GM19438 (cell line): Measurements from ENCODE around the gene GTPBP2.
A peak's percentile ranks its signal among the peaks of the same experiment; 100 is the strongest.

Experiments used
- ATAC-seq: cut with Tn5 transposase; IDR thresholded peaks from one replicate; pipeline ENCODE4 v1.9.1; 2021; ENCODE audit warnings: low read depth; ENCODE audit not compliant: unreplicated experiment

Gene GTPBP2

GRCh38 chr6:43588194-43588593 is 40.9 kb downstream of the GTPBP2 start:
- ATAC-seq: no peak

DNA sequence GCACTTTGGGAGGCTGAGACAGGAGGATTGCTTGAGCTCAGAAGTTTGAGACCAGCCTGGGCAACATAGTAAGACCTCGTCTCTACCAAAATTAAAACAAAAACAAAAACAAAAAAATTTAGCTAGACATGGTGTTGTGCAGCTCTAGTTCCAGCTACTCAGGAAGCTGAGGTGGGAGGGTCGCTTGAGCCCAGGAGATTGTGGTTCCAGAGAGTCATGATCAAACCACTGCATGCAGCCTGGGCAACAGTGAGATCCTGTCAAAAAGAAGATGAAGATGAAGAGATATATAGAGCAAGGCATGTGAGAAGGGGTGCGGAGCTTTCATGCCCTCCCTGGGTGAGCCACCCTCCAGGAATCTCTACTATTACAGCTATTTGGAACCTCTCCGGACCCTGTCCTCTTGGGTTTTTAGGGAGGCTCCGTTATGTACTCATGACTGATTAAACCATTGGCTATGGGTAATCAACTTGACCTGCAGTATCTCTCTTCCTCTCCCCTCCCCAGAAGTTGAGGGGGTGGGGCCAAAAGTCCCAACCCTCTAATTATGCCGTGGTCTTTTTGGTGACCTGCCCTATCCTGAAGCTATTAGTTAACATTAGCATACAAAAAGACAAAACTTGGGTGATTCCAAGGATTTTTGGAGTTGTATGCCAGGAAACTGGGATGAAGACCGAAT is 44.0 kb downstream of the GTPBP2 start:
- ATAC-seq: no peak

DNA sequence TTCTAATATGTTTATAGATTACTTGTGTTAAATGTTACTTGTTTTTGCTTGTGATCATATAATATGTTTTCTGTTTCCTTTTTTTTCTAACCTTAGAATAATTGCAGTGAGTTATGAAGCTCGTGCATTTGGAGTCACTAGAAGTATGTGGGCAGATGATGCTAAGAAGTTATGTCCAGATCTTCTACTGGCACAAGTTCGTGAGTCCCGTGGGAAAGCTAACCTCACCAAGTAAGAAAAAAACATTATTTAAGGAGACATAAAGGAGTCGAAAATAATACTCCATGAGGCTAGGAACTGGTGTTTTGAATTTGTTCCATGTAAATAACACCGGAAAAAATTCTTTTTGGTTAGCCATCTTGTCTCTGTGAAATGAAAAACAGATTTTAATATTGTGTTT is 46.2 kb downstream of the GTPBP2 start:
- no peak for ATAC-seq

- no peak for ATAC-seq
Measured at GRCh38 chr6:43579171-43579570, 49.9 kb downstream of the GTPBP2 start.

GRCh38 chr6:43578748-43579147 is 50.3 kb downstream of the GTPBP2 start:
- ATAC-seq: no peak

- peak; percentile 88 for ATAC-seq
Measured at GRCh38 chr6:43575772-43576551, 53.1 kb downstream of the GTPBP2 start, which contains the start of the genes POLH and XPO5. TSS of gene POLH (plus strand) at chr6:43576185. CDS start at chr6:43582320, 6,135 bp downstream. TSS of gene XPO5 (minus strand) at chr6:43576038. CDS start at chr6:43575864, 174 bp downstream.

DNA sequence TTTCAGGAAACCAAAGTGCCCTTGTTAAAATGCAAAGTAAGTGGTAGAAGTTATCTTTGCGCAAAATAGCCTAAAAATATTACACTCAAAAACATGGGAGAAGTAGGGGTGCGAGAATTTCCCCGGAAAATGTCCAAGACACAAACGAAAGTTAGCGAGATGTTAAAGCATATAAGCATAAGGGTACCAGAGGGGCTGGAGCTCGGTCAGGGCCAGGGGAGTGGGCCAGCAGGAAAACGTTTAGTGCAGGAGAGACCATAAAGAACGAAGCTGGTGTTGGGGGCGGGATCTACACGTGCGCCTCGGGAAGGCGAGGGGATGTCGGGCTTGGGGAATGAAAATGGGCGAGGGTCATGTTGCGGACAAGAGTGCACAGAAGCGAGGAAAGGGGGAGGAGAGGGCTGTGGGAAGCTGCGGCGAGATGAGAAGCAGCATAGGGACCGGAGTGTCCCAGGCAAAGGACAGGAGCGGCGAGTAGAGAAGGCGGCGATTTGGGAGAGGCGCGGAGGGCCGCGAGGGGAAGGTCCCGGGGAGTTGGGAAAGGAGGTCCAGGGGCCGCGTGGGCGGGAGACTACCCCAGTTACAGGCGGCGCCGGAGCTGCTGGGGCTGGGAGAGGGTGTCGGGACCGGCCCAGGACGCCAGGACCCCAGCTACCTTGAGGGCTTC is 53.8 kb downstream of the GTPBP2 start:
- ATAC-seq: peak; percentile 8

DNA sequence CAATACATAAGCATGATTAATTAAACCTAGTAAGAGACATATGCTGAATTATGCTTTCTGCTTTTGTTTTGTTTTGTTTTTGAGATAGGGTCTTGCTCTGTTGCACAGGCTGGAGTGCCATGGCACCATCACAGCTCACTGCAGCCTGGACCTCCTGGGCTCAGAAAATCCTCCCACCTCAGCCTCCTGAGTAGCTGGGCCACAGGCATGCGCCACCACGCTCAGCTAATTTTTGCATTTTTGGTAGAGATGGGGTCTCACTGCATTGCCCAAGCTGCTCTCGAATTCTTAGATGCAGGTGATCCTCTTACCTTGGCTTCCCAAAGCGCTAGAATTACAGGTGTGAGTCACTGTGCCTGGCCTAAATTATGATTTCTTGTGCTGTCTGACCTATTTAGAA is 57.0 kb downstream of the GTPBP2 start:
- no peak for ATAC-seq

DNA sequence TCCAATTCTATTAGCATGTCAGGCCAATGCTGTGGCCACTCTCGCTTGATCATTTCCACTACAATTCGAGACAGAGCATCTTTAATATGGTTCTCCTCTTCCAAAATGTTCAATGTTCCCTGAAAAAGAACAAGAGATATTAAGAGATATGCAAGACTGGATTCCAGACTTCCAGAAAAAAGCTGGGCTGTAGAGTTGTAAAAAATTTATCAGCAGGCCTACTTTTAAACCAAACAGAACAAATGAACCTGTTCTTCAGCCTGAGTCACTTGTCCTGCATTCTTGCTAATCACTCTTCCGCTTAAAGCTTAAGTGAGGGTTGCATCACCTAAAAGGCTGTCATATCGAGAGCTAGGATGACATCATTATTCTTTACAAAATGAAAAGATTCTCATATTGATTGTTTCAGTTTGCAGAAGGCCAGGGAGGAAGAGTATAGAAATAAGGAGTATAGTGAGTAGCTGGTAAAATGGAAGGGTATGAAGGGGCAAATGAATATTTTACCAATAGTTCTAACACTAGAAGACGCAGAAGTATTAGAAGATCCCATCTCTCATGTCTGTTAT is 58.1 kb downstream of the GTPBP2 start:
- no peak for ATAC-seq
